IMR-90 (cell line): Measurements from ENCODE around the gene CFAP299. TPM values are rescaled to one million over a fixed set of nuclear protein-coding genes. Genes with fewer than 3 reads are reported as not detected.

Experiments used
- ATAC-seq: fragments of 200-7000 bp; cut with Tn5 transposase; 2 replicates; pipeline ENCODE4 v1.9.1; 2020; ENCODE audit warnings: low read depth, mild to moderate bottlenecking, moderate library complexity
- BruUV-seq: library from RNA; stranded (reverse); fragments of 400-500 nt; replicated peaks from 2 replicates; lab custom pipeline; 2021; lab: Mats Ljungman, UMichigan
- CTCF ChIA-PET: fragments of 300-600 bp; formaldehyde crosslinking; extraction: SDS; loops from one replicate; lab custom pipeline; 2021; ENCODE audit warnings: antibody characterized with exemption; lab: Yijun Ruan, JAX
- POLR2A ChIA-PET: fragments of 300-600 bp; sonication (Branson Sonifier 250); formaldehyde crosslinking; loops from one replicate; lab custom pipeline; 2022; ENCODE audit warnings: antibody characterized with exemption; ENCODE audit not compliant: unreplicated experiment; lab: Charles Lee
- DNase-seq: peaks from one replicate; pipeline ENCODE4 v3.0.0; 2013
- H2AFZ ChIP-seq: replicated peaks from 2 replicates; pipeline ENCODE3; 2013; ENCODE audit warnings: low read length, mild to moderate bottlenecking; ENCODE audit not compliant: poor library complexity
- H2AK5ac ChIP-seq: 2 replicates; pipeline ENCODE4 v1.6.1; 2013; ENCODE audit warnings: low read depth, low read length, inconsistent platforms
- H2AK9ac ChIP-seq: replicated peaks from 2 replicates; pipeline ENCODE3; 2013; ENCODE audit warnings: mild to moderate bottlenecking, low read depth, low read length, moderate library complexity; ENCODE audit not compliant: poor library complexity
- H2BK120ac ChIP-seq: 2 replicates; pipeline ENCODE4 v1.6.1; 2013; ENCODE audit warnings: low read depth, low read length, inconsistent platforms
- H2BK15ac ChIP-seq: 3 replicates; pipeline ENCODE4 v1.6.1; 2013; ENCODE audit warnings: low read depth, low read length, inconsistent platforms
- H2BK20ac ChIP-seq: 2 replicates; pipeline ENCODE4 v1.6.1; 2013; ENCODE audit warnings: low read depth, mild to moderate bottlenecking, inconsistent platforms, low read length, moderate library complexity
- H2BK5ac ChIP-seq: 2 replicates; pipeline ENCODE4 v1.6.1; 2013; ENCODE audit warnings: mild to moderate bottlenecking, low read depth, low read length, inconsistent platforms; ENCODE audit not compliant: poor library complexity, severe bottlenecking
- H3K14ac ChIP-seq: replicated peaks from 2 replicates; pipeline ENCODE4 v1.6.1; 2013; ENCODE audit warnings: low read depth, low read length, inconsistent platforms
- H3K18ac ChIP-seq: 2 replicates; pipeline ENCODE4 v1.6.1; 2013; ENCODE audit warnings: low read depth, low read length, control low read depth
- H3K23ac ChIP-seq: 2 replicates; pipeline ENCODE4 v1.6.1; 2013; ENCODE audit warnings: low read depth, low read length, inconsistent platforms
- H3K27ac ChIP-seq: 2 replicates; pipeline ENCODE4 v1.5.1; 2013; ENCODE audit warnings: mild to moderate bottlenecking, control low read depth, low read length; ENCODE audit not compliant: insufficient read depth
- H3K27me3 ChIP-seq: 2 replicates; pipeline ENCODE4 v1.6.1; 2013; ENCODE audit warnings: low read length; ENCODE audit not compliant: control insufficient read depth, insufficient read depth
- H3K36me3 ChIP-seq: 2 replicates; pipeline ENCODE4 v1.6.1; 2013; ENCODE audit warnings: low read length, mixed read lengths; ENCODE audit not compliant: control insufficient read depth, insufficient read depth
- H3K4ac ChIP-seq: 2 replicates; pipeline ENCODE4 v1.6.1; 2013; ENCODE audit warnings: low read depth, low read length, inconsistent platforms
- H3K4me1 ChIP-seq: 2 replicates; pipeline ENCODE4 v1.6.1; 2013; ENCODE audit warnings: low read length, mixed read lengths; ENCODE audit not compliant: control insufficient read depth, insufficient read depth
- H3K4me2 ChIP-seq: 2 replicates; pipeline ENCODE4 v1.6.1; 2013; ENCODE audit warnings: low read depth, mild to moderate bottlenecking, control low read depth, low read length, moderate library complexity
- H3K4me3 ChIP-seq: 2 replicates; pipeline ENCODE4 v1.5.1; 2013; ENCODE audit warnings: low read depth, mild to moderate bottlenecking, control low read depth, low read length, moderate library complexity; ENCODE audit not compliant: insufficient read depth
- H3K56ac ChIP-seq: 2 replicates; pipeline ENCODE4 v1.6.1; 2013; ENCODE audit warnings: low read length, inconsistent platforms; ENCODE audit not compliant: insufficient read depth; ENCODE audit errors: extremely low read depth
- H3K79me1 ChIP-seq, 2 experiments: 2 replicates each; pipeline ENCODE4 v1.6.1; 2013; ENCODE audit warnings: low read length in 2 of 2, inconsistent platforms in 1 of 2, low read depth in 1 of 2
- H3K9ac ChIP-seq: 2 replicates; pipeline ENCODE4 v1.6.1; 2013; ENCODE audit warnings: low read depth, low read length, control low read depth
- H3K9me1 ChIP-seq: 2 replicates; pipeline ENCODE4 v1.6.1; 2013; ENCODE audit warnings: low read length, inconsistent platforms; ENCODE audit not compliant: insufficient read depth
- H3K9me3 ChIP-seq: 2 replicates; pipeline ENCODE4 v1.6.1; 2013; ENCODE audit warnings: low read length; ENCODE audit not compliant: control insufficient read depth, insufficient read depth
- H4K20me1 ChIP-seq: 2 replicates; pipeline ENCODE4 v1.6.1; 2013; ENCODE audit warnings: low read length, inconsistent platforms; ENCODE audit not compliant: insufficient read depth
- H4K5ac ChIP-seq: 2 replicates; pipeline ENCODE4 v1.6.1; 2013; ENCODE audit warnings: mild to moderate bottlenecking, low read depth, low read length, control low read depth
- H4K8ac ChIP-seq, 2 experiments: 2 replicates each; pipeline ENCODE4 v1.6.1; 2013; ENCODE audit warnings: low read depth in 2 of 2, low read length in 2 of 2, control low read depth in 1 of 2, inconsistent platforms in 1 of 2
- H4K91ac ChIP-seq: 2 replicates; pipeline ENCODE4 v1.6.1; 2013; ENCODE audit warnings: low read depth, low read length, inconsistent platforms; ENCODE audit not compliant: insufficient read depth
- BHLHE40 ChIP-seq: fragments of 150-350 bp; IDR thresholded peaks from 2 replicates; pipeline ENCODE4 v1.6.1; 2016; ENCODE audit warnings: mild to moderate bottlenecking, low read depth, low read length
- CEBPB ChIP-seq: IDR thresholded peaks from 2 replicates; pipeline ENCODE4 v1.6.1; 2012; ENCODE audit warnings: low read depth, low read length, improper control_type of control experiment
- CHD1 ChIP-seq: IDR thresholded peaks from 2 replicates; pipeline ENCODE4 v1.6.1; 2012; ENCODE audit warnings: low read depth, low read length, improper control_type of control experiment
- FOS ChIP-seq: fragments of 150-350 bp; IDR thresholded peaks from 2 replicates; pipeline ENCODE4 v1.6.1; 2016; ENCODE audit warnings: low read depth, low read length
- MAZ ChIP-seq: IDR thresholded peaks from 2 replicates; pipeline ENCODE4 v1.6.1; 2012; ENCODE audit warnings: low read depth, mild to moderate bottlenecking, low read length, improper control_type of control experiment, moderate library complexity, borderline replicate concordance
- MXI1 ChIP-seq: IDR thresholded peaks from 2 replicates; pipeline ENCODE4 v1.6.1; 2012; ENCODE audit warnings: low read depth, mild to moderate bottlenecking, low read length, moderate library complexity, borderline replicate concordance
- NFE2L2 ChIP-seq: fragments of 150-350 bp; IDR thresholded peaks from 2 replicates; pipeline ENCODE4 v1.6.1; 2016; ENCODE audit warnings: low read depth, mild to moderate bottlenecking, low read length
- POLR2A ChIP-seq: IDR thresholded peaks from 2 replicates; pipeline ENCODE4 v1.6.1; 2012; ENCODE audit warnings: mild to moderate bottlenecking, low read depth, low read length
- RAD21 ChIP-seq: IDR thresholded peaks from 2 replicates; pipeline ENCODE4 v1.6.1; 2012; ENCODE audit warnings: low read length, improper control_type of control experiment
- RFX5 ChIP-seq: IDR thresholded peaks from 2 replicates; pipeline ENCODE4 v1.8.0; 2012; ENCODE audit warnings: low read depth, mild to moderate bottlenecking, low read length, moderate library complexity
- SMC3 ChIP-seq: fragments of 150-350 bp; IDR thresholded peaks from 2 replicates; pipeline ENCODE4 v1.6.1; 2016; ENCODE audit warnings: low read depth, mild to moderate bottlenecking, antibody characterized with exemption, low read length, moderate library complexity
- dilution Hi-C: fragments of 300-500 bp; cut with HindIII; formaldehyde crosslinking; loops from one replicate; pipeline ENCODE4 v1.14.3; 2018; ENCODE audit warnings: low sequenced_read_pairs; ENCODE audit not compliant: unreplicated experiment
- in situ Hi-C: fragments of 300-500 bp; cut with MboI; formaldehyde crosslinking; loops from 3 replicates; pipeline ENCODE4 v1.14.3; 2019; ENCODE audit warnings: low sequenced_read_pairs, inconsistent platforms, mixed read lengths
- intact Hi-C: fragments of 100-400 bp; cut with micrococcal nuclease; formaldehyde crosslinking; loops from 2 replicates; pipeline ENCODE4 v1.10.0; 2022
- polyA plus RNA-seq, 3 experiments: library from polyadenylated mRNA; depleted of rRNA; stranded (reverse); fragments of >200 nt; gene quantifications; 2 replicates each; pipeline ENCODE4 v1.2.3, GENCODE V29; 2012; ENCODE audit warnings: low replicate concordance in 1 of 3
- total RNA-seq: library from RNA; depleted of rRNA; stranded (reverse); fragments of >200 nt; gene quantifications from 2 replicates; pipeline ENCODE4 v1.2.3, GENCODE V29; 2012
- TF ChIP-seq, protein P1 (sequence below): conservative IDR thresholded peaks from 2 replicates; pipeline ENCODE4 v1.5.1; 2012; ENCODE audit warnings: mild to moderate bottlenecking, low read depth, low read length, improper control_type of control experiment
- TF ChIP-seq, protein P2 (sequence below): fragments of 150-350 bp; IDR thresholded peaks from 2 replicates; pipeline ENCODE4 v1.6.1; 2017; ENCODE audit warnings: mild to moderate bottlenecking, antibody characterized with exemption, low read length, low read depth
- TF ChIP-seq, protein P3 (sequence below): fragments of 150-350 bp; IDR thresholded peaks from 2 replicates; pipeline ENCODE4 v1.6.1; 2016; ENCODE audit warnings: low read depth, mild to moderate bottlenecking, low read length, moderate library complexity, borderline replicate concordance

The CFAP299 gene
- total and polyA plus RNA-seq, 2 of the 4 experiments (the other 2 are of a cell fraction), result 1.0 to 1.1 TPM

DNA sequence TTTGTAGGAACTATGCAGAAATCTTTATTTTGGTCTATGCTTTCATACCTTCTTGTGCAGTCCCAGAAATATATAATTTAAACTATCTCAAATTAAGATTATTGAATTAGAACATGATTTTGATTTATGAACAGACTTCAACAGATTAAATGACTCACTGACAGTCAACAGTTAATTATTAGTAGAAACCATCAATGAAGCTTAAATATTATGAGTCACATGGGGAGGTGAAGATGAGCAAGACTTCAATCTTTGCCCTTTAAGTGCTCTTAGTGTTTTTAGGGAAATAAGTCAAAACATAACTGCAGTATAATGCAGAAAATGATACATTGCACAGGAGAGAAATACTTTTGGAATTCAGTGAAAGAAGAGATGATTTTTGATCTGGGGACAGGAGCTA, 613.5 kb downstream of the CFAP299 start:
- Histone ChIP-seq H3K4me3 (no peak overlapping the region), H3K56ac (no peak overlapping the region), H3K18ac (no peak overlapping the region), H3K4ac (no peak overlapping the region), H3K4me1 (no peaks in the 10 kb centered on the region), H4K8ac (no peak overlapping the region), H3K27me3 (no peaks in the 10 kb centered on the region), H4K20me1 (no peaks in the 10 kb centered on the region), H3K4me2 (no peak overlapping the region), H3K9me1 (no peaks in the 10 kb centered on the region), H3K27ac (no peak overlapping the region), H2BK120ac (no peak overlapping the region), H2BK20ac (no peak overlapping the region), H3K23ac (no peak overlapping the region), H3K9ac (no peak overlapping the region), H4K91ac (no peak overlapping the region), H2BK15ac (no peak overlapping the region), H2AK5ac (no peak overlapping the region), H4K5ac (no peak overlapping the region), H3K36me3 (no peaks in the 10 kb centered on the region), H2BK5ac (no peak overlapping the region), H3K14ac (no peak overlapping the region), H2AK9ac (no peak overlapping the region), H3K9me3 (no peaks in the 10 kb centered on the region), H2AFZ (no peak overlapping the region), H3K79me1 (no peaks in the 10 kb centered on the region)
- no TSS peak for BruUV-seq
- ChIA-PET POLR2A (no interaction called here), CTCF (no interaction called here)
- dilution Hi-C loops (no loop called here), intact Hi-C loops (no loop called here), in situ Hi-C loops (no loop called here)
- DNase-seq (no peak), ATAC-seq (no peak)
- TF ChIP-seq MXI1 (no peak), RFX5 (no peak), NFE2L2 (no peak), RAD21 (no peak), BHLHE40 (no peak), POLR2A (no peak), SMC3 (no peak), CEBPB (no peak), FOS (no peak), CHD1 (no peak), MAZ (no peak)
- TF ChIP-seq, protein P1, sequence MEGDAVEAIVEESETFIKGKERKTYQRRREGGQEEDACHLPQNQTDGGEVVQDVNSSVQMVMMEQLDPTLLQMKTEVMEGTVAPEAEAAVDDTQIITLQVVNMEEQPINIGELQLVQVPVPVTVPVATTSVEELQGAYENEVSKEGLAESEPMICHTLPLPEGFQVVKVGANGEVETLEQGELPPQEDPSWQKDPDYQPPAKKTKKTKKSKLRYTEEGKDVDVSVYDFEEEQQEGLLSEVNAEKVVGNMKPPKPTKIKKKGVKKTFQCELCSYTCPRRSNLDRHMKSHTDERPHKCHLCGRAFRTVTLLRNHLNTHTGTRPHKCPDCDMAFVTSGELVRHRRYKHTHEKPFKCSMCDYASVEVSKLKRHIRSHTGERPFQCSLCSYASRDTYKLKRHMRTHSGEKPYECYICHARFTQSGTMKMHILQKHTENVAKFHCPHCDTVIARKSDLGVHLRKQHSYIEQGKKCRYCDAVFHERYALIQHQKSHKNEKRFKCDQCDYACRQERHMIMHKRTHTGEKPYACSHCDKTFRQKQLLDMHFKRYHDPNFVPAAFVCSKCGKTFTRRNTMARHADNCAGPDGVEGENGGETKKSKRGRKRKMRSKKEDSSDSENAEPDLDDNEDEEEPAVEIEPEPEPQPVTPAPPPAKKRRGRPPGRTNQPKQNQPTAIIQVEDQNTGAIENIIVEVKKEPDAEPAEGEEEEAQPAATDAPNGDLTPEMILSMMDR, result no peak
- TF ChIP-seq, protein P2, sequence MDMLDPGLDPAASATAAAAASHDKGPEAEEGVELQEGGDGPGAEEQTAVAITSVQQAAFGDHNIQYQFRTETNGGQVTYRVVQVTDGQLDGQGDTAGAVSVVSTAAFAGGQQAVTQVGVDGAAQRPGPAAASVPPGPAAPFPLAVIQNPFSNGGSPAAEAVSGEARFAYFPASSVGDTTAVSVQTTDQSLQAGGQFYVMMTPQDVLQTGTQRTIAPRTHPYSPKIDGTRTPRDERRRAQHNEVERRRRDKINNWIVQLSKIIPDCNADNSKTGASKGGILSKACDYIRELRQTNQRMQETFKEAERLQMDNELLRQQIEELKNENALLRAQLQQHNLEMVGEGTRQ, result no peak
- TF ChIP-seq, protein P3, sequence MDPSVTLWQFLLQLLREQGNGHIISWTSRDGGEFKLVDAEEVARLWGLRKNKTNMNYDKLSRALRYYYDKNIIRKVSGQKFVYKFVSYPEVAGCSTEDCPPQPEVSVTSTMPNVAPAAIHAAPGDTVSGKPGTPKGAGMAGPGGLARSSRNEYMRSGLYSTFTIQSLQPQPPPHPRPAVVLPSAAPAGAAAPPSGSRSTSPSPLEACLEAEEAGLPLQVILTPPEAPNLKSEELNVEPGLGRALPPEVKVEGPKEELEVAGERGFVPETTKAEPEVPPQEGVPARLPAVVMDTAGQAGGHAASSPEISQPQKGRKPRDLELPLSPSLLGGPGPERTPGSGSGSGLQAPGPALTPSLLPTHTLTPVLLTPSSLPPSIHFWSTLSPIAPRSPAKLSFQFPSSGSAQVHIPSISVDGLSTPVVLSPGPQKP, result no peak
